ENCODE results near the gene ZBTB25.

- TF ChIP-seq CTCF (IDR thresholded peaks at IDR 0.05; ENCODE audit: borderline replicate concordance, extremely low read depth, low read length, poor library complexity, severe bottlenecking), result no peak
- TF ChIP-seq EZH2 (IDR thresholded peaks at IDR 0.05; ENCODE audit: borderline replicate concordance, low read depth, low read length, severe bottlenecking), result no peak
Observed at GRCh38 chr14:64464651-64465050, 39.0 kb downstream of the ZBTB25 start.
